ENCODE data around the gene CNIH2.

- TF ChIP-seq CTCF (IDR thresholded peaks at IDR 0.05) (no peak), POLR2A (IDR thresholded peaks at IDR 0.05) (no peak)
Observed at GRCh38 chr11:66279092-66279734, 1.2 kb downstream of the CNIH2 start.

All from Peyer's patch (tissue), 4 donors.